DOHH2 (cell line): ENCODE measurements around the gene PIGQ.

Experiments
- H3F3A ChIP-seq: fragments of 200-600 bp; sonication (generic), shearing (Covaris generic); 2 replicates; pipeline ENCODE4 v1.6.0; 2016; ENCODE audit warnings: antibody characterized with exemption, mild to moderate bottlenecking; ENCODE audit not compliant: control insufficient read depth, insufficient read depth
- H3K27ac ChIP-seq: fragments of 200-600 bp; sonication (generic); 2 replicates; pipeline ENCODE4 v1.5.1; 2014; ENCODE audit warnings: low read depth, mild to moderate bottlenecking, low read length, moderate library complexity
- H3K27me3 ChIP-seq: fragments of 200-600 bp; sonication (generic); 2 replicates; pipeline ENCODE4 v1.6.1; 2014; ENCODE audit warnings: mild to moderate bottlenecking, low read length, mixed read lengths; ENCODE audit not compliant: control insufficient read depth
- H3K36me3 ChIP-seq: fragments of 200-600 bp; sonication (generic); 2 replicates; pipeline ENCODE4 v1.6.1; 2014; ENCODE audit warnings: mild to moderate bottlenecking, low read length, moderate library complexity, mixed read lengths; ENCODE audit not compliant: control insufficient read depth
- H3K4me1 ChIP-seq: fragments of 200-600 bp; sonication (generic); 2 replicates; pipeline ENCODE4 v1.6.1; 2014; ENCODE audit warnings: mild to moderate bottlenecking, low read length, mixed read lengths; ENCODE audit not compliant: control insufficient read depth
- H3K4me2 ChIP-seq: fragments of 200-600 bp; sonication (generic); 2 replicates; pipeline ENCODE4 v1.6.0; 2014; ENCODE audit warnings: mild to moderate bottlenecking, low read length, moderate library complexity
- H3K4me3 ChIP-seq: fragments of 200-600 bp; sonication (generic); 2 replicates; pipeline ENCODE4 v1.5.1; 2014; ENCODE audit warnings: mild to moderate bottlenecking, low read length, mixed read lengths
- H3K79me2 ChIP-seq: fragments of 200-600 bp; sonication (generic); 2 replicates; pipeline ENCODE4 v1.6.1; 2014; ENCODE audit warnings: mild to moderate bottlenecking, low read length, mixed read lengths; ENCODE audit not compliant: control insufficient read depth
- H3K9me2 ChIP-seq: fragments of 200-600 bp; sonication (generic); replicated peaks from 2 replicates; pipeline ENCODE4 v1.6.1; 2014; ENCODE audit warnings: mild to moderate bottlenecking, low read length, mixed read lengths; ENCODE audit not compliant: control insufficient read depth
- H3K9me3 ChIP-seq: fragments of 200-600 bp; sonication (generic); 2 replicates; pipeline ENCODE4 v1.6.1; 2014; ENCODE audit warnings: antibody characterized with exemption, low read length, mixed read lengths; ENCODE audit not compliant: control insufficient read depth, insufficient read depth
- H4K20me1 ChIP-seq: fragments of 200-600 bp; sonication (generic); 2 replicates; pipeline ENCODE4 v1.6.0; 2014; ENCODE audit warnings: low read depth, mild to moderate bottlenecking, antibody characterized with exemption, low read length, moderate library complexity; ENCODE audit not compliant: control insufficient read depth, insufficient read depth
- CTCF ChIP-seq: fragments of 200-600 bp; sonication (generic); IDR thresholded peaks from one replicate; pipeline ENCODE4 v1.5.1; 2014; ENCODE audit warnings: antibody characterized with exemption, mild to moderate bottlenecking, low read depth, low read length; ENCODE audit not compliant: poor library complexity, severe bottlenecking
- EZH2phosphoT487 ChIP-seq: fragments of 200-600 bp; sonication (generic); IDR thresholded peaks from 2 replicates; pipeline ENCODE4 v1.6.1; 2017; ENCODE audit warnings: borderline replicate concordance, mild to moderate bottlenecking, antibody characterized with exemption, low read length, moderate library complexity, mixed read lengths

PIGQ gene

GRCh38 chr16:583470-583814 is 13.7 kb downstream of the PIGQ start:
- Histone ChIP-seq H3K79me2 (peaks cover 15% of the 10 kb centered on the region), H3K27ac (no peak overlapping the region), H4K20me1 (no peaks in the 10 kb centered on the region), H3K36me3 (peaks cover 9% of the 10 kb centered on the region), H3K9me3 (no peaks in the 10 kb centered on the region), H3K9me2 (no peaks in the 10 kb centered on the region), H3K4me2 (no peak overlapping the region), H3K4me1 (peaks cover 12% of the 10 kb centered on the region), H3K4me3 (no peak overlapping the region), H3K27me3 (no peaks in the 10 kb centered on the region), H3F3A (no peaks in the 10 kb centered on the region; the same call in 1 of the 2 replicates)
- no peak for TF ChIP-seq EZH2phosphoT487

DNA sequence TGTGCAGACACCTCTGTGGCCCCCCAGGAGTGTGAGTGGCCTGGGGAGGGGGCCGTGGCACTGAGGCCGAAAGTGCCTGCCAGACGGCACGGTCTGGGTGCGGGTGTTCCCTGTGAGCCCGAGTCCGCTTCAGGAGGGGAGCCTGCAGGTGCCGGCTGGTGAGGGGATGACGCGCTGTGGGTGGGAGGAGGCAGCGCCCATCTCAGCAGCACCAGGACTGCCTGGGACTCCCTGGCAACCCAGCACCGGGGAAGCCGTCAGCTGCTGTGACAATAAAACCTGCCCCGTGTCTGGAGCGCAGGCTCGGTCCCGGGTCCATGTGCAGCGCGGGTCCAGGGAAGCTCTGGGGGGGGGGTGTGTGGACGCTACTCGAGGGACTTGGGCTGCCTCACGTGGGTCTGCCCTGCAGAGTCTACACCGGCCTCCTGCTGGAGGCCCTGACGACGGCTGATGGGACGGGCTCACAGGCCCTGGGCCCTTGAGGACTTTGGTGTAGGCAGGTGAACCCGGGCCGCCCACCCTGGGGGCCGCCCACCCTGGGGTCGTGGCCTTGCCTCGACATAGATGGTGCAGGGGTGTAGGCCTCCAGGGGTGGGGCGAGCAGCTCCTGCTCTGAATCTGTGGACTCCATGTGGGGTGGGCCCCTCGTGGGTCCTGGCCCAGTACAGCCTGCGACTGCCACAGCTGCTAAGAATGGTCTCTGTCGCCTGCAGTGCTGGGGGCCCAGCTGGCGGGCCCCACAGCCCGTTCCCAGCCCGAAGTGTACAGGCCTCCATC is 14.2 kb downstream of the PIGQ start:
- Histone ChIP-seq H3K27ac (no peak overlapping the region), H3K4me2 (no peak overlapping the region), H3K27me3 (no peaks in the 10 kb centered on the region), H3K4me3 (no peak overlapping the region), H3F3A (no peaks in the 10 kb centered on the region; the same call in 1 of the 2 replicates), H3K4me1 (peaks cover 9% of the 10 kb centered on the region), H3K9me3 (no peaks in the 10 kb centered on the region), H3K79me2 (peaks cover 19% of the 10 kb centered on the region), H4K20me1 (no peaks in the 10 kb centered on the region), H3K9me2 (no peaks in the 10 kb centered on the region), H3K36me3 (peaks cover 9% of the 10 kb centered on the region)
- no peak for TF ChIP-seq CTCF
- TF ChIP-seq EZH2phosphoT487, result no peak

DNA sequence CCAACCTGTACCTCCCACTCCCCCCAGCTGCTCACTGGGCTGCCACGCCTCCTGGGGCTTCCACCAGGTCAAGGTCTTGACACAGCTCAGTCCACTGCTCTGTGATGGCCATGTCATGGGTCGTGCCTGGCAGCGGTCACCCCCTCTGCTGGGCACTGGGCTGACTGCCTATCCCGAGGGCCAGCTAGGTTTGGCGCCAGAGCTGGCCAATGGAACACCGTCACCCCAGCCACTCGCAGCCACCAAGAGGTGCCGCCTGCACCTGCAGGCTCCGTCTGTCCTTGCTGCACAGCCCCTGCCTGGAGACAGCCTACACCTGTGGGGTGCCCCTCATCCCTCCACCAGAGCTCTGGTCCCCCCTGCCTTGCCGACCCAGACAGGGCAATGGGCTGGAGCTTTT is 15.6 kb downstream of the PIGQ start:
- no peak overlapping the region for H3K4me3 ChIP-seq

More for the DNA sequence above, 15.6 kb downstream of the PIGQ start:
- no peak overlapping the region for H3K4me2 ChIP-seq
- H3K4me1 ChIP-seq, result peaks cover 9% of the 10 kb centered on the region
- TF ChIP-seq EZH2phosphoT487 (no peak), CTCF (no peak)
- peaks cover 21% of the 10 kb centered on the region for H3K79me2 ChIP-seq
- H3F3A ChIP-seq, result no peaks in the 10 kb centered on the region; the same call in 1 of the 2 replicates
- no peaks in the 10 kb centered on the region for H3K9me2 ChIP-seq
- H3K27me3 ChIP-seq, result no peaks in the 10 kb centered on the region
- no peak overlapping the region for H3K27ac ChIP-seq
- H3K9me3 ChIP-seq, result no peaks in the 10 kb centered on the region
- H3K36me3 ChIP-seq, result peaks cover 9% of the 10 kb centered on the region
- no peaks in the 10 kb centered on the region for H4K20me1 ChIP-seq
